ENCODE measurements around the gene GTF2H4.

DNA sequence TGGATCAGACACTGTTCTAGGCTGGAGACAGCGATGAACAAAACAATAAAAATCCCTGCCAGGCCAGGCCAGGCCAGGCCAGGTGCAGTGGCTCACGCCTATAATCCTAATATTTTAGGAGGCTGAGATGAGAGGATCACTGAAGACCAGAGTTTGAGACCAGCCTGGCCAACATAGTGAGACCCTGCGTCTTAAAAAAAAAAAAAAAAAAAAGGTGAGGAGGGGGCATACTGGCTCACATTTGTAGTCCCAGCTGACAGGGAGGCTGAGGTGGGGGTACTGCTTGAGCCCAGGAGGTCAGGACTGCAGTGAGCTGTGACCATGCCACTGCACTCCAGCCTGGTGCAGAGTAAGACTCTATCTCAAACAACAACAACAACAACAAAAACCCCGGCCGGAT is 37.3 kb downstream of the GTF2H4 start:
- TF ChIP-seq, protein P1, sequence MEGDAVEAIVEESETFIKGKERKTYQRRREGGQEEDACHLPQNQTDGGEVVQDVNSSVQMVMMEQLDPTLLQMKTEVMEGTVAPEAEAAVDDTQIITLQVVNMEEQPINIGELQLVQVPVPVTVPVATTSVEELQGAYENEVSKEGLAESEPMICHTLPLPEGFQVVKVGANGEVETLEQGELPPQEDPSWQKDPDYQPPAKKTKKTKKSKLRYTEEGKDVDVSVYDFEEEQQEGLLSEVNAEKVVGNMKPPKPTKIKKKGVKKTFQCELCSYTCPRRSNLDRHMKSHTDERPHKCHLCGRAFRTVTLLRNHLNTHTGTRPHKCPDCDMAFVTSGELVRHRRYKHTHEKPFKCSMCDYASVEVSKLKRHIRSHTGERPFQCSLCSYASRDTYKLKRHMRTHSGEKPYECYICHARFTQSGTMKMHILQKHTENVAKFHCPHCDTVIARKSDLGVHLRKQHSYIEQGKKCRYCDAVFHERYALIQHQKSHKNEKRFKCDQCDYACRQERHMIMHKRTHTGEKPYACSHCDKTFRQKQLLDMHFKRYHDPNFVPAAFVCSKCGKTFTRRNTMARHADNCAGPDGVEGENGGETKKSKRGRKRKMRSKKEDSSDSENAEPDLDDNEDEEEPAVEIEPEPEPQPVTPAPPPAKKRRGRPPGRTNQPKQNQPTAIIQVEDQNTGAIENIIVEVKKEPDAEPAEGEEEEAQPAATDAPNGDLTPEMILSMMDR (IDR thresholded peaks at IDR 0.05): no peak
- TF ChIP-seq POLR2AphosphoS5 (IDR thresholded peaks at IDR 0.05): no peak

All from gastroesophageal sphincter (tissue), 3 donors.